Activated CD4-positive, alpha-beta T cell treated with anti-CD3 and anti-CD28 coated beads for 36 hours (primary cell): ENCODE measurements around the gene CCDC174. TPM values are rescaled to one million over a fixed set of nuclear protein-coding genes. Genes with fewer than 3 reads are reported as not detected.
A peak's percentile ranks its signal among the peaks of the same experiment; 100 is the strongest.
"Not testable (repeated sequence)": the region's sequence is repeated elsewhere in the genome, so short reads cannot be mapped to it uniquely, and the experiment has no call there.

Experiments
- ATAC-seq: fragments of 200-7000 bp; cut with Tn5 transposase; one replicate; pipeline ENCODE4 v1.10.0; 2021; ENCODE audit warnings: mild to moderate bottlenecking, moderate library complexity
- CTCF ChIA-PET: fragments of 350-600 bp; sonication (Branson Sonifier 250); formaldehyde crosslinking; loops from one replicate; lab custom pipeline; 2021; ENCODE audit warnings: antibody characterized with exemption; lab: Charles Lee
- POLR2A ChIA-PET: fragments of 350-600 bp; sonication (Branson Sonifier 250); formaldehyde crosslinking; loops from one replicate; lab custom pipeline; 2021; ENCODE audit warnings: antibody characterized with exemption, inconsistent platforms; lab: Charles Lee
- DNase-seq: peaks from one replicate; pipeline ENCODE4 v3.0.0-alpha.2; 2020
- H3K27ac Mint-ChIP-seq: one replicate; pipeline ENCODE4 v1.8.0; 2021; ENCODE audit warnings: mixed read lengths
- H3K27me3 Mint-ChIP-seq: one replicate; pipeline ENCODE4 v1.8.0; 2021; ENCODE audit warnings: mixed read lengths
- H3K36me3 Mint-ChIP-seq: one replicate; pipeline ENCODE4 v1.8.0; 2021; ENCODE audit warnings: low read depth, mixed read lengths
- H3K4me1 Mint-ChIP-seq: one replicate; pipeline ENCODE4 v1.8.0; 2021; ENCODE audit warnings: mixed read lengths
- H3K4me3 Mint-ChIP-seq: one replicate; pipeline ENCODE4 v1.8.0; 2021; ENCODE audit warnings: mild to moderate bottlenecking, moderate library complexity, mixed read lengths
- H3K9me3 Mint-ChIP-seq: one replicate; pipeline ENCODE4 v1.8.0; 2021; ENCODE audit warnings: low read depth, mixed read lengths
- intact Hi-C, 2 experiments: fragments of 100-400 bp; cut with DNase I in 1 of 2; cut with micrococcal nuclease in 1 of 2; formaldehyde crosslinking; loops; one replicate each; pipeline versions ENCODE4 v1.14.2 to v1.15.1; 2022 to 2024; cut with DNase I, micrococcal nuclease
- total RNA-seq, 2 experiments: library from RNA; stranded (reverse); gene quantifications; one replicate each; pipeline ENCODE4 v1.2.3, GENCODE V29; 2021

CCDC174 gene
- total RNA-seq, 2 experiments from 2014 or later, result 16.2 to 18.2 TPM

DNA sequence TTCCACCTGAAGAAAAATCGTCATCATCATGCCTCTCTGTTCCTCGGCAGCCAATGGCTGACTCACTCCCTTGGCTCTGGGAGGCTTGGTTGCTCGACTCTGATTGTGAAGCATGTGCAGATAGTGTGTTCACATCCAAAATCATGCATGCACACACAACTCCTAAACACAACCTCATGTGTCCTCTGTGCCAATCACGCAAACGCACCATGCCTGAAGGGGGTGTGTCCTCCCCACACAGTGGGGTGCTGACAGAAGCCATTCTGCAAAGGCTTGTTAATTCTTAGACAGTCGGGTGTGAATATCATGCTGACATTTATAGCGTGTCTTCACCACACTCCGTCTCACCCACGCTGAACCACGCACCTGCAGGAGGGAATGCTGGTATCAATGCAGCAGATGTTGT lies 11.4 kb upstream of the CCDC174 start:
- CTCF ChIA-PET, result no interaction called here
- no peak for DNase-seq
- POLR2A ChIA-PET, result interaction anchor here (0.7 kb wide), 1 partner anchor 9 kb away, joined by 3 read pairs; no protein-coding TSS in a partner anchor
- intact Hi-C loops, result no loop called here
- no peak overlapping the region for H3K4me3 Mint-ChIP-seq
- H3K27ac Mint-ChIP-seq, result no peak overlapping the region
- no peaks in the 10 kb centered on the region for H3K36me3 Mint-ChIP-seq
- H3K9me3 Mint-ChIP-seq, result no peaks in the 10 kb centered on the region
- no peak for ATAC-seq
- peaks cover 30% of the 10 kb centered on the region for H3K27me3 Mint-ChIP-seq
- no peaks in the 10 kb centered on the region for H3K4me1 Mint-ChIP-seq

DNA sequence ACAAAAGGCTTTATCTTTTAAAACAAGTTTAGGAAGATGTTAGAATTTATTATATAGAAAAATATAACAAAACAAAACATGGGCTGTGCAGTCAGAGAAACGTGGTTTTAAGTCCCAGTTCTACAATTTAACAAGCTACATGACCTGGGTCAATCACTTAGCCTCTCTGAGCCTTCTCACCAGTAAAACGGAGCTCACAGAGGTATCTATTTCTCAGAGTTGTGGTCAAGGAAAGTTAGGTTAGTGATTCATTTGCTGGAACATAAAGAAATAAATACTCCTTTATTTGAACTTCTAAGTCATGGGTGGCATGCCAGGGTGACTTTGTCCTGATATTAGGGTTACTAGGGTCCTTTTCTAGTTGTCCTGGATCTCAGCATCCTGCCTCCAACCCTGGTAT lies 10.8 kb upstream of the CCDC174 start:
- ChIA-PET CTCF (no interaction called here), POLR2A (no interaction called here)
- Mint-ChIP-seq H3K27ac (no peak overlapping the region), H3K4me1 (no peaks in the 10 kb centered on the region), H3K9me3 (no peaks in the 10 kb centered on the region), H3K27me3 (peaks cover 25% of the 10 kb centered on the region), H3K4me3 (no peak overlapping the region), H3K36me3 (no peaks in the 10 kb centered on the region)
- DNase-seq (no peak), ATAC-seq (no peak)
- intact Hi-C loops, result no loop called here

DNA sequence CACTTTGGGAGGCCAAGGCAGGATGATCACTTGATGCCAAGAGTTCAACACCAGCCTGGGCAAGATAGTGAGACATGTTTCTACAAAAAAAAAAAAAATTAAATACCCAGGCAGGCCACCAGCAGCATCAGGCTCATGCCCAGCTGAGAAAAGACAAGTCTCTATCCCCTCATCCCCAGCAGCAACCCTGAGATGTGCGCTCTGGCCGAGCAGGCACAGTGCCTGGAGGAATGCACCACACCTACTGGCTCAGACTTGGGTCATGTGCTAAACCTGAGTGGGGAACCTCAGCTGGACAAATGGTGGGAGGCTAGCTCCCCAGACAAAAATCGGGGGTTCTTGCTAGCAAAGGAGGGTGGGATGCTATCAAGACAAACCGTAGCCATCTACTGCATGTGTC lies 10.2 kb upstream of the CCDC174 start:
- intact Hi-C loops, result no loop called here
- POLR2A ChIA-PET, result no interaction called here
- DNase-seq, result no peak
- no peaks in the 10 kb centered on the region for H3K4me1 Mint-ChIP-seq
- peaks cover 25% of the 10 kb centered on the region for H3K27me3 Mint-ChIP-seq
- H3K27ac Mint-ChIP-seq, result no peak overlapping the region
- CTCF ChIA-PET, result no interaction called here
- no peaks in the 10 kb centered on the region for H3K36me3 Mint-ChIP-seq
- H3K9me3 Mint-ChIP-seq, result no peaks in the 10 kb centered on the region
- H3K4me3 Mint-ChIP-seq, result no peak overlapping the region
- ATAC-seq, result no peak

DNA sequence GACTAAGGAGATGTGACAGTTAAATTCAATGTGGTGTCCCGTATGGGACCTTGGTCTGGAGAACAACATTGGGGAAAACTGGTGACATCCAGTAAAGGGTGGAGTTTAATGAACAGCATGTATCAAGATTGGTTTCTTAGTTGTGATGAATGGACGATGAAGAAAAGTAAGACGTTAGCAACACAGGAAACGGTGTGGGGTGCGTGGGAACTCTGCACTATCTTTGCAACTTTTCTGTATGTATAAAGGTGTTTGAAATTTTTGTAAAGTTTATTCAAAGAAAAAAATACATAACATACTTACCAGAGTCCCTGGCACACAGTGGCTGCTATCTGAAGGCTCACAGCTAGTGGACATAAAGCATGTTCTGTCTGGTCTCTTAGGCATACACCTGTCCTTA lies 6.1 kb upstream of the CCDC174 start:
- Mint-ChIP-seq H3K36me3 (peaks cover under 1% of the 10 kb centered on the region), H3K27ac (no peak overlapping the region), H3K4me3 (no peak overlapping the region), H3K4me1 (peaks cover 11% of the 10 kb centered on the region), H3K9me3 (no peaks in the 10 kb centered on the region), H3K27me3 (peaks cover under 1% of the 10 kb centered on the region)
- DNase-seq, result no peak
- ChIA-PET CTCF (no interaction called here), POLR2A (no interaction called here)
- ATAC-seq, result no peak
- intact Hi-C loops, result no loop called here

DNA sequence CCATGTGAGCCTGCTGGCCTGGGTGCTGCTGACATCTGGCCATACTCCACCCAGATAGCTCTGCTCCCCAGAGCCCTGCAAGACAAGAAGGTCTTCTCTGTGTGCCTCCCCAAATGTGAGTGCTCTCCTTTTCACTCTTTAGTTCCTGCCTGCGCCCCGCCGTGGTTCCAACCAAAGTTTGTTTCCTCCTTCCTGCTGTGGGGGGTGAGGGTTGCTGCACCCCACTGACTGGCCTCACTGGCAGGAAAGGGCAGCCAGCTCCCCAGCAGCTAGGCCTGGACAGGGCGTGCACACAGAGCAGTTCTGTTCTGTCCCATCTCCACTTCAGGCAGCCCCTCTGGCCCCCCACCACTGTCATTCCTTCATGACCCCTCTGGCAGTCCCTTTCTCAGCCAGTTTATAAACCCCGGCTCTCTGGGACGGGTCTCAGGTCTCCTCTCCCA lies 5.4 kb upstream of the CCDC174 start:
- no peak for ATAC-seq

DNA sequence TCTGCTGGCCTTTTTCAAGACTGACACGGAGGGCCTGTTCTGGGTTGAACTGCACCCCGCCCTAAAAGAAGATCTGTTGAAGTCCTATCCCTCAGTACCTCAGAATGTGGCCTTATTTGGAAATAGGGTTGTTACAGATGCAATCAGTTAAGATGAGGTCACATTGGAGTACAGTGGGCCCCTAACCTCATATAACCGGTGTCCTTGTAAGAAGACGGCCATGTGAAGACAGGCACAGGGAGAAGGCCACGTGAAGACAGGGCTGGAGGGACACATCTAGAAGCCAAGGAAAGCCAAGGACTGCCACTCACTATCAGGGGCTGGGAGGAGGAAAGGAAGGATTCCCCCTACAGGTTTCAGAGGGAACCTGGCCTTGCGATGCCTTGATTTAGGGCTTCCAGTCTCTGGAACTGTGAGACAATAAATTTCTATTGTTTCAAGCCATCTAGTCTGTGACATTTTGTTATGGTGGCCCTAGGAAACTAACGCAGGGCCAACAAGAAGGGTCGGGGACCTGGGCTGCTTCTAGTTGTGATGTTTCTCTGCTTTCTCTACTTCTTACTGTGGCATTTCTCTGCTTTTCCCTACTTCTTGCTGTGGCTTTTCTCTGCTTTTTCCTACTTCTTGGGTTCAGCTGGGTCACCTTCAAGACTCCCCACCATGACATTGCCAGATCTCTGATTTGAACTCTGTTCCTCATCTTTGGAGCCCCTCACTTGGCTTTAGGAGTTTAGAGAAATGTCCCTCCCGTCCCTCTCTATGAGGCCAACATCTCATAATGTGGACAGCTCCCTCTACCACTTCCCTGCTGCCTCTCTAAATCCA lies 4.8 kb upstream of the CCDC174 start:
- H3K9me3 Mint-ChIP-seq, result no peaks in the 10 kb centered on the region
- no peak overlapping the region for H3K4me3 Mint-ChIP-seq
- intact Hi-C loops, result no loop called here
- CTCF ChIA-PET, result interaction anchor here (1.0 to 2.1 kb wide), 2 partner anchors 12 to 274 kb away, joined by 4 to 7 read pairs; no protein-coding TSS in a partner anchor
- H3K27me3 Mint-ChIP-seq, result no peaks in the 10 kb centered on the region
- POLR2A ChIA-PET, result interaction anchor here (0.6 to 0.7 kb wide), 2 partner anchors 115 to 446 kb away, joined by 3 to 4 read pairs; no protein-coding TSS in a partner anchor
- ATAC-seq (no peak), DNase-seq (no peak)
- H3K4me1 Mint-ChIP-seq, result peaks cover 16% of the 10 kb centered on the region
- peaks cover 4% of the 10 kb centered on the region for H3K36me3 Mint-ChIP-seq
- H3K27ac Mint-ChIP-seq, result no peak overlapping the region

More for the DNA sequence above, 5.4 kb upstream of the CCDC174 start:
- Mint-ChIP-seq H3K36me3 (peaks cover 3% of the 10 kb centered on the region), H3K4me1 (peaks cover 16% of the 10 kb centered on the region), H3K4me3 (no peak overlapping the region), H3K27me3 (no peaks in the 10 kb centered on the region), H3K27ac (no peak overlapping the region), H3K9me3 (no peaks in the 10 kb centered on the region)
- ChIA-PET CTCF (no interaction called here), POLR2A (no interaction called here)
- intact Hi-C loops, result no loop called here
- DNase-seq, result no peak

DNA sequence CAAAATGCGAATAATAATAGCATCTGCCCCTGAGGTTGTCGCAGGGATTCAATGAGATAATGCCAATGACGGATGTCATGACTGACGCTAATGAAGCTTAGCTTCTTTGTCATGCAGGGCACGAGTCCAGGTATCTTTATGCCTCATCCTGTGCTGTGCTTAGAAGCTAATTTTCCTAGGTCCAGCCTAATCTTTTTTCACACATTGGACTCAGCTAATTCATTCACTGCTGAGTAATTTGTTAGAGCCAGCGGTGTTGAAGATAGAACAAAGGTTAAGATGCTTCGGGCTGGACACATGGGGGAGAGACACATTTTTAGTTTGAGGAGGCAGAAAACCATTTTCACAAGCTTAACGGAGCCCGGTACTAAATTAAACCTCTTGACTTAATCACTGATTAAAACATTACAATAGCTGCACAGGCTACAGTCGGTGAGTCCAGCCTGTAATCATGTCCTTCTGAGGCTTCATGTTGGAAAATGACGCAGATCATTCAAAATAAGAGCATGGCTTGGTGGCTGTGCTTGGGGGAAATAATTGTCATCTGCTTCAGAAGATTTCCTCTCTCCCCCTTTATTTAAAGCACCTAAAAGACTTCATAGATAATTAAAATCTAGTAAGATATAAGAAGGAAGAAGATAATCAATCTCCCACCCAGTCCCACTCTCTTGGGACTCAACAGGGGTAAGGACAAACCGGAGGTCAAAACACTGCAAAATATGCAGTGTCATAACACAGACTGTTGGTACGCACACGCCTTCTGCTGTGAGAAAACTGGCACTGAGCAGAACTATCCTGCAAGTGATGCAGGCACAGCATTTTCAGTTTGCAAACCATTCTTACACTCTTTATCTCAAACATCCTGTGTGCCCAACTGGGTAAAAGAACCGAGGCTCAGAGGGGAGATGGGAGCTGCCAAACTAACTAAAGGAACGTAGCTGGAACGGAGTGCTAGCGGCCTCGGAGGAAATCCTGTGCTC lies 3.3 kb upstream of the CCDC174 start:
- H3K9me3 Mint-ChIP-seq, result no peaks in the 10 kb centered on the region
- intact Hi-C loops, result no loop called here
- no peak overlapping the region for H3K27ac Mint-ChIP-seq
- CTCF ChIA-PET, result interaction anchor here (0.6 to 2.1 kb wide), 5 partner anchors 13 to 1223 kb away, joined by 3 to 7 read pairs (median 3); no protein-coding TSS in a partner anchor
- peaks cover 4% of the 10 kb centered on the region for H3K36me3 Mint-ChIP-seq
- no peaks in the 10 kb centered on the region for H3K27me3 Mint-ChIP-seq
- no peak overlapping the region for H3K4me3 Mint-ChIP-seq
- POLR2A ChIA-PET, result no interaction called here
- ATAC-seq (no peak), DNase-seq (no peak)
- H3K4me1 Mint-ChIP-seq, result peaks cover 25% of the 10 kb centered on the region

DNA sequence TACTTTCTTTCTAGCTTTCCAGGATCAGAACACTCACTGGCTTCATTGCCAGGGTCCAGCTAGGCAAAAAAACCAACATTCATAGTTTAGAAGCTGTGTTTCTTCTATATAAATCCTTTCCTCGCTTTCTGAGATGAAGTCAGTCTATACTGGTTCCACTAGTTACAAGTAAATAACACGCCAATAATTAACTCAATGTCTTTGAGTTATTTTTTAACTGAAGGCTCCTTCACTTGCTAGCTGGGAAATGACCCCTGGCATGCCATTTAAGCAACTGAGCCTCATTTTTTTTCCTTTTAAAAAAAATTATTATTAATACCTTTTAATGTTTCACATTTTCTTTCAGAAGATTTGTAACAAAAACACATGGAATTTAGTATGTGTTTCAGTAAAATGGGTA lies 2.1 kb upstream of the CCDC174 start:
- no peak for ATAC-seq
- H3K9me3 Mint-ChIP-seq, result no peaks in the 10 kb centered on the region
- H3K4me1 Mint-ChIP-seq, result peaks cover 34% of the 10 kb centered on the region
- no peak for DNase-seq
- H3K36me3 Mint-ChIP-seq, result peaks cover 8% of the 10 kb centered on the region
- CTCF ChIA-PET, result interaction anchor here (0.8 kb wide), 1 partner anchor 14 kb away, joined by 4 read pairs; no protein-coding TSS in a partner anchor
- H3K27ac Mint-ChIP-seq, result no peak overlapping the region
- H3K4me3 Mint-ChIP-seq, result no peak overlapping the region
- intact Hi-C loops, result no loop called here
- H3K27me3 Mint-ChIP-seq, result no peaks in the 10 kb centered on the region
- POLR2A ChIA-PET, result interaction anchor here (0.6 kb wide), 1 partner anchor 10 kb away, joined by 3 read pairs; no protein-coding TSS in a partner anchor

DNA sequence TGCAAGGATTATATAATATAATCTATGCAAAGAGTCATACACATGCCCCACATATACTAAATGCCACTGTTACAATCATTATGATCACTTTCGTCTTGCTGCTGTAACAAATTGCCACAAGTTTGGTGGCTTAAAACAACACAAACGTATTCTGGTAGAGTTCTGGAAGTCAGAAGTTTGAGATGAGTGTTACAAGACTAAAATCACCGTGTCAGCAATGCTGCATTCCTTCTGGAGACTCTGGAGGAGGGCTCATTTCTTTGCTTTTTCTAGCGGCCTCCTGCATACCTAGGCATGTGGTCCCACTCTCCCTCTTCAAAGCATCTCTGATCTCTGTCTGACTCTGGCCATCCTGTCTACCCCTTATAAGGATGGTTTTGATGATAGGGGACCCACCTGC lies 1.4 kb upstream of the CCDC174 start:
- no peak for DNase-seq
- ATAC-seq, result no peak
- Mint-ChIP-seq H3K27ac (no peak overlapping the region), H3K4me1 (peaks cover 34% of the 10 kb centered on the region), H3K4me3 (peak overlapping the region; percentile 93), H3K9me3 (no peaks in the 10 kb centered on the region), H3K36me3 (peaks cover 10% of the 10 kb centered on the region), H3K27me3 (no peaks in the 10 kb centered on the region)
- intact Hi-C loops, result loop anchor here (2.0 to 10.0 kb wide), 2 partner anchors 225 to 1615 kb away; partner anchors contain the start of genes DPH3 (in 1 of the 2) and OXNAD1 (in 1 of the 2)
- ChIA-PET POLR2A (interaction anchor here (0.8 to 1.2 kb wide), 2 partner anchors 11 to 361 kb away, joined by 3 to 5 read pairs; no protein-coding TSS in a partner anchor), CTCF (no interaction called here)

DNA sequence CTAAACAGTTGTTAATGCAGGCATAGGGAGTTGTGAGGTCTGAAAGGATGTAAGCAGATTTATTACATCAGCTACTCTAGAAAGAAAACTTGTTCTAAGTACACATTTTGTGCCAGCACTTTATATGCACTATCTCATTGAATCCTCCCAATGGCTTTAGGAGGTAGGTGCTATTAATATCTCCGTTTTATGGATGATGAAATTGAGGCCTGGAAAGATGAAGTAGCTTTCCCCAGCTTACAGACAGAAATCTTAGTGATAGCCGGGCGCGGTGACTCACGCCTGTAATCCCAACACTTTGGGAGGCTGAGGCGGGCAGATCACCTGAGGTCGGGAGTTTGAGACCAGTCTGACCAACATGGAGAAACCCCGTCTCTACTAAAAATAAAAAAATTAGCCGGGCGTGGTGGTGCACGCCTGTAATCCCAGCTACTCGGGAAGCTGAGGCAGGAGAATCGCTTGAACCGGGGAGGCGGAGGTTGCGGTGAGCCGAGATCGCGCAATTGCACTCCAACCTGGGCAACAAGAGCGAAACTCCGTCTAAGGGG lies 872 bp downstream of the CCDC174 start:
- ChIA-PET POLR2A (interaction anchor here (0.9 kb wide), 1 partner anchor 9 kb away, joined by 3 read pairs; no protein-coding TSS in a partner anchor), CTCF (interaction anchor here (0.7 to 1.7 kb wide), 2 partner anchors 105 to 269 kb away, joined by 4 to 5 read pairs; no protein-coding TSS in a partner anchor)
- not testable (repeated sequence) for ATAC-seq, H3K9me3 Mint-ChIP-seq, H3K27me3 Mint-ChIP-seq, DNase-seq
- Mint-ChIP-seq H3K4me1 (peaks cover 43% of the 10 kb centered on the region), H3K27ac (peak overlapping the region; percentile 96), H3K4me3 (peak overlapping the region; percentile 93), H3K36me3 (peaks cover 29% of the 10 kb centered on the region)
- intact Hi-C loops, result loop anchor here in 1 of 2 experiments (10.0 kb wide), 1 partner anchor 228 kb away; no protein-coding TSS in a partner anchor
